OCI-LY7 (cell line): Measurements from ENCODE around the gene DPT. TPM values are rescaled to one million over a fixed set of nuclear protein-coding genes. Genes with fewer than 3 reads are reported as not detected.

Source experiments
- BruUV-seq: library from RNA; stranded (reverse); fragments of 400-500 nt; replicated peaks from 2 replicates; lab custom pipeline; 2021; lab: Mats Ljungman, UMichigan
- CTCF ChIA-PET: fragments of 300-600 bp; sonication (Branson Sonifier 250); formaldehyde crosslinking; loops from one replicate; lab custom pipeline; 2022; ENCODE audit warnings: antibody characterized with exemption; ENCODE audit not compliant: unreplicated experiment; lab: Charles Lee
- POLR2A ChIA-PET: fragments of 300-600 bp; sonication (Branson Sonifier 250); formaldehyde crosslinking; loops from one replicate; lab custom pipeline; 2022; ENCODE audit warnings: antibody characterized with exemption; lab: Charles Lee
- DNase-seq: peaks from one replicate; pipeline ENCODE4 v3.0.0-alpha.2; 2015; ENCODE audit warnings: low spot score
- H2AFZ ChIP-seq: fragments of 200-600 bp; sonication (generic), shearing (Covaris generic); 2 replicates; pipeline ENCODE4 v1.6.1; 2014; ENCODE audit warnings: mild to moderate bottlenecking, antibody characterized with exemption, low read length, moderate library complexity
- H3K27ac ChIP-seq: fragments of 200-600 bp; sonication (generic); 2 replicates; pipeline ENCODE4 v1.5.1; 2014; ENCODE audit warnings: mixed run types, low read depth, mild to moderate bottlenecking, moderate library complexity, low read length, inconsistent platforms; ENCODE audit not compliant: poor library complexity, severe bottlenecking
- H3K36me3 ChIP-seq: fragments of 200-600 bp; sonication (generic); 2 replicates; pipeline ENCODE4 v1.6.1; 2014; ENCODE audit warnings: mild to moderate bottlenecking, antibody characterized with exemption, low read length, moderate library complexity, mixed read lengths; ENCODE audit not compliant: insufficient read depth
- H3K4me1 ChIP-seq: fragments of 200-600 bp; sonication (generic); 2 replicates; pipeline ENCODE4 v1.5.1; 2014; ENCODE audit warnings: mild to moderate bottlenecking, low read length; ENCODE audit not compliant: insufficient read depth, poor library complexity, severe bottlenecking
- H3K4me2 ChIP-seq: fragments of 200-600 bp; sonication (generic); 2 replicates; pipeline ENCODE4 v1.6.1; 2014; ENCODE audit warnings: mild to moderate bottlenecking, low read length
- H3K4me3 ChIP-seq: fragments of 200-600 bp; sonication (generic); 2 replicates; pipeline ENCODE4 v1.5.1; 2014; ENCODE audit warnings: mild to moderate bottlenecking, low read depth, low read length; ENCODE audit not compliant: poor library complexity, severe bottlenecking
- H3K79me2 ChIP-seq: fragments of 200-600 bp; sonication (generic); 2 replicates; pipeline ENCODE4 v1.6.1; 2016; ENCODE audit warnings: low read depth, mild to moderate bottlenecking, low read length, moderate library complexity, mixed read lengths; ENCODE audit not compliant: insufficient read depth
- H3K9me2 ChIP-seq: fragments of 200-600 bp; sonication (generic); 2 replicates; pipeline ENCODE4 v1.6.1; 2016; ENCODE audit warnings: mild to moderate bottlenecking, low read length, mixed read lengths; ENCODE audit not compliant: insufficient read depth
- H3K9me3 ChIP-seq: fragments of 200-600 bp; sonication (generic); 2 replicates; pipeline ENCODE4 v1.6.1; 2014; ENCODE audit warnings: mild to moderate bottlenecking, mixed run types, low read length, mixed read lengths
- H4K20me1 ChIP-seq: fragments of 200-600 bp; sonication (generic); 2 replicates; pipeline ENCODE4 v1.6.1; 2014; ENCODE audit warnings: mild to moderate bottlenecking, antibody characterized with exemption, low read length, moderate library complexity, mixed read lengths; ENCODE audit not compliant: insufficient read depth
- EZH2phosphoT487 ChIP-seq: fragments of 200-600 bp; sonication (generic); IDR thresholded peaks from 2 replicates; pipeline ENCODE4 v1.6.1; 2018; ENCODE audit warnings: low read depth, borderline replicate concordance, mild to moderate bottlenecking, mixed run types, antibody characterized with exemption, low read length, moderate library complexity, mixed read lengths
- intact Hi-C: fragments of 100-400 bp; cut with micrococcal nuclease; formaldehyde crosslinking; loops from one replicate; pipeline ENCODE4 v1.10.0; 2022; ENCODE audit not compliant: unreplicated experiment
- total RNA-seq, 2 experiments: library from RNA; depleted of rRNA in 1 of 2; stranded (reverse); fragments of >200 nt in 1 of 2; shearing (Covaris generic) in 1 of 2; gene quantifications; 2 replicates each; pipeline ENCODE4 v1.2.3, GENCODE V29; 2014 to 2022
- TF ChIP-seq, protein P1 (sequence below): fragments of 200-600 bp; sonication (generic); conservative IDR thresholded peaks from 2 replicates; pipeline ENCODE4 v1.5.1; 2014; ENCODE audit warnings: mild to moderate bottlenecking, antibody characterized with exemption, low read length, moderate library complexity, mixed read lengths

The DPT gene
- total RNA-seq, 2 experiments from 2014 or later: not detected

GRCh38 chr1:168673974-168674683 lies 54.9 kb downstream of the DPT start:
- H3K79me2 ChIP-seq: no peaks in the 10 kb centered on the region
- no peak for TF ChIP-seq EZH2phosphoT487
- TF ChIP-seq, protein P1, sequence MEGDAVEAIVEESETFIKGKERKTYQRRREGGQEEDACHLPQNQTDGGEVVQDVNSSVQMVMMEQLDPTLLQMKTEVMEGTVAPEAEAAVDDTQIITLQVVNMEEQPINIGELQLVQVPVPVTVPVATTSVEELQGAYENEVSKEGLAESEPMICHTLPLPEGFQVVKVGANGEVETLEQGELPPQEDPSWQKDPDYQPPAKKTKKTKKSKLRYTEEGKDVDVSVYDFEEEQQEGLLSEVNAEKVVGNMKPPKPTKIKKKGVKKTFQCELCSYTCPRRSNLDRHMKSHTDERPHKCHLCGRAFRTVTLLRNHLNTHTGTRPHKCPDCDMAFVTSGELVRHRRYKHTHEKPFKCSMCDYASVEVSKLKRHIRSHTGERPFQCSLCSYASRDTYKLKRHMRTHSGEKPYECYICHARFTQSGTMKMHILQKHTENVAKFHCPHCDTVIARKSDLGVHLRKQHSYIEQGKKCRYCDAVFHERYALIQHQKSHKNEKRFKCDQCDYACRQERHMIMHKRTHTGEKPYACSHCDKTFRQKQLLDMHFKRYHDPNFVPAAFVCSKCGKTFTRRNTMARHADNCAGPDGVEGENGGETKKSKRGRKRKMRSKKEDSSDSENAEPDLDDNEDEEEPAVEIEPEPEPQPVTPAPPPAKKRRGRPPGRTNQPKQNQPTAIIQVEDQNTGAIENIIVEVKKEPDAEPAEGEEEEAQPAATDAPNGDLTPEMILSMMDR: no peak
- intact Hi-C loops: no loop called here

GRCh38 chr1:168672278-168672677 lies 56.7 kb downstream of the DPT start:
- ChIA-PET CTCF (no interaction called here), POLR2A (no interaction called here)
- Histone ChIP-seq H3K9me2 (no peaks in the 10 kb centered on the region), H4K20me1 (no peaks in the 10 kb centered on the region), H3K4me1 (no peaks in the 10 kb centered on the region), H3K9me3 (no peaks in the 10 kb centered on the region), H3K4me2 (no peak overlapping the region), H3K27ac (no peak overlapping the region), H2AFZ (no peak overlapping the region), H3K36me3 (no peaks in the 10 kb centered on the region), H3K79me2 (no peaks in the 10 kb centered on the region), H3K4me3 (no peak overlapping the region)
- TF ChIP-seq EZH2phosphoT487: no peak
- TF ChIP-seq, protein P1: no peak
- BruUV-seq: no TSS peak
- intact Hi-C loops: no loop called here
- DNase-seq: no peak

More at GRCh38 chr1:168673974-168674683, 54.9 kb downstream of the DPT start:
- H3K27ac ChIP-seq: no peak overlapping the region
- H3K36me3 ChIP-seq: no peaks in the 10 kb centered on the region
- H3K4me1 ChIP-seq: no peaks in the 10 kb centered on the region
- ChIA-PET CTCF (no interaction called here), POLR2A (interaction anchor here (0.6 kb wide), 1 partner anchor 67 kb away, joined by 3 read pairs; no protein-coding TSS in a partner anchor)
- H2AFZ ChIP-seq: no peak overlapping the region
- H3K4me2 ChIP-seq: no peak overlapping the region
- DNase-seq: no peak
- H4K20me1 ChIP-seq: no peaks in the 10 kb centered on the region
- no peak overlapping the region for H3K4me3 ChIP-seq
- H3K9me2 ChIP-seq: no peaks in the 10 kb centered on the region
- no TSS peak for BruUV-seq
- no peaks in the 10 kb centered on the region for H3K9me3 ChIP-seq

DNA sequence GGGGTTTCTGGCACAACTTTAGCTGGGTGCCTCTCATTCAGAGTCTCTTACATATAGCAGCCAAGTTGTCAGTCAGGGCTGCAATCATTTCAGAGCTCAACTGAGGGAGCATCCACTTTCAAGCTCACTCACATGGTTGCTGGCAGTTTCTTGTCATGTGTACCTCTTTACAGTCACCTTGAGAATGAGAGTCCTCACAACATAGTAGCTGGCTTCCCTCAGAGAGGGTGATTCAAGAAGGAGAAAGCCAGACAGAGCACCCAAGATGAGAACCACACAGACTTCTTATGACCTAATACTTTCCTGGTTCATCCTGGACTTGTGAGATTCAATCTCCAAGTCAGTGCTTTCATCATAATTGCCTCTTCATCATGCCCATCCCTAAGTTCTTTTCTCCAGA lies 57.2 kb downstream of the DPT start:
- CTCF ChIA-PET: no interaction called here
- no peaks in the 10 kb centered on the region for H3K9me3 ChIP-seq
- no peak overlapping the region for H3K27ac ChIP-seq
- H3K79me2 ChIP-seq: no peaks in the 10 kb centered on the region
- no peaks in the 10 kb centered on the region for H4K20me1 ChIP-seq
- no TSS peak for BruUV-seq
- TF ChIP-seq, protein P1: no peak
- no peak for TF ChIP-seq EZH2phosphoT487
- H3K4me3 ChIP-seq: no peak overlapping the region
- H2AFZ ChIP-seq: no peak overlapping the region
- H3K4me2 ChIP-seq: no peak overlapping the region
- no peaks in the 10 kb centered on the region for H3K36me3 ChIP-seq
- H3K4me1 ChIP-seq: no peaks in the 10 kb centered on the region
- no peak for DNase-seq
- no peaks in the 10 kb centered on the region for H3K9me2 ChIP-seq
- intact Hi-C loops: no loop called here
- POLR2A ChIA-PET: no interaction called here
